Prostate gland (tissue), 2 donors: ENCODE data around the gene OSBPL2.

Experiments
- POLR2A ChIP-seq: fragments of 450-650 bp; IDR thresholded peaks from one replicate; pipeline ENCODE4 v1.6.1; 2016; ENCODE audit warnings: antibody characterized with exemption, mild to moderate bottlenecking
- POLR2AphosphoS5 ChIP-seq: sonication (generic); formaldehyde crosslinking; IDR thresholded peaks from one replicate; pipeline ENCODE4 v1.6.1; 2017; ENCODE audit warnings: antibody characterized with exemption
- TF ChIP-seq, protein P1 (sequence below), 4 experiments: fragments of 200-600 bp in 2 of 4; fragments of 450-650 bp in 2 of 4; sonication (generic) in 2 of 4; IDR thresholded peaks; 1 replicate in 3 of 4; 2 replicates in 1 of 4; pipeline ENCODE4 v1.5.1; 2016 to 2019; ENCODE audit warnings: antibody characterized with exemption in 4 of 4, mild to moderate bottlenecking in 2 of 4, moderate library complexity in 2 of 4

DNA sequence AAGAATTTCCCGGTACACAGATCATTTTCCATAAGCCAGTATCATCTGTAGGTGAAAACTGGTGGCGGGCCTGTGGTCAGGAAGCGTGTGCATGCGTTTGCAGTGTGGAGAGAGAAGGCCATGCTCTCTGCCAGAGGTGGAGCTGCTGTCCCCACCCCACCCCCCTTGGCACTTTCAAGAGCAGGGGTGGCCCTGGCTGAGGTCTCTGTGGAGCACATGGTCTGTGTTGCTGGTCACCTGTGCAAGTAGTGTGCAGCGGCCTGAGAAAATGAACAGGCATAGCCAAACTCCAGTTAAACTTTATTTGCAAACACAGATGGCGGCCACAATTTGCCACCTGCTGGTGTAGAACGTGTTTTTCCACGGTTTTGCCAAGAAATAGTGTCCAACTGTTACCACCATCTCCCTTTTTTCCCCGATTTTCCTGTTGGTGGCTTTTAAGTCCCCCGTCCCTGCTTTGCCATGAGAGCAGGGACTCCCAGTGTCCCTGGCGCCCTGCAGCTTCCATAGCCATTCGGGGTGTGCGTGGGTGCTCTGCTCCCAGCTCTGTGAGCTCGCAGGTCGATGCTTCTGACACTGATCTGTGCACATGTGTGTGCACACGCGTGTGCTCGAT, 66.9 kb downstream of the OSBPL2 start:
- no peak for TF ChIP-seq POLR2A
- TF ChIP-seq POLR2AphosphoS5, result no peak
- TF ChIP-seq, protein P1, sequence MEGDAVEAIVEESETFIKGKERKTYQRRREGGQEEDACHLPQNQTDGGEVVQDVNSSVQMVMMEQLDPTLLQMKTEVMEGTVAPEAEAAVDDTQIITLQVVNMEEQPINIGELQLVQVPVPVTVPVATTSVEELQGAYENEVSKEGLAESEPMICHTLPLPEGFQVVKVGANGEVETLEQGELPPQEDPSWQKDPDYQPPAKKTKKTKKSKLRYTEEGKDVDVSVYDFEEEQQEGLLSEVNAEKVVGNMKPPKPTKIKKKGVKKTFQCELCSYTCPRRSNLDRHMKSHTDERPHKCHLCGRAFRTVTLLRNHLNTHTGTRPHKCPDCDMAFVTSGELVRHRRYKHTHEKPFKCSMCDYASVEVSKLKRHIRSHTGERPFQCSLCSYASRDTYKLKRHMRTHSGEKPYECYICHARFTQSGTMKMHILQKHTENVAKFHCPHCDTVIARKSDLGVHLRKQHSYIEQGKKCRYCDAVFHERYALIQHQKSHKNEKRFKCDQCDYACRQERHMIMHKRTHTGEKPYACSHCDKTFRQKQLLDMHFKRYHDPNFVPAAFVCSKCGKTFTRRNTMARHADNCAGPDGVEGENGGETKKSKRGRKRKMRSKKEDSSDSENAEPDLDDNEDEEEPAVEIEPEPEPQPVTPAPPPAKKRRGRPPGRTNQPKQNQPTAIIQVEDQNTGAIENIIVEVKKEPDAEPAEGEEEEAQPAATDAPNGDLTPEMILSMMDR (IDR thresholded peaks at IDR 0.05), result no peak
